B cell (primary cell): ENCODE data around the gene MND1. TPM values are rescaled to one million over a fixed set of nuclear protein-coding genes. Genes with fewer than 3 reads are reported as not detected.

ENCODE experiments used
- ATAC-seq: fragments of 200-7000 bp; cut with Tn5 transposase; one replicate; pipeline ENCODE4 v1.10.0; 2021; ENCODE audit warnings: low read depth, mild to moderate bottlenecking, moderate number of reproducible peaks, moderate library complexity
- CTCF ChIA-PET: fragments of 350-600 bp; sonication (Branson Sonifier 250); formaldehyde crosslinking; loops from one replicate; lab custom pipeline; 2021; ENCODE audit warnings: antibody characterized with exemption, inconsistent platforms; lab: Charles Lee
- POLR2A ChIA-PET: fragments of 350-600 bp; sonication (Branson Sonifier 250); formaldehyde crosslinking; loops from one replicate; lab custom pipeline; 2021; ENCODE audit warnings: antibody characterized with exemption; lab: Charles Lee
- DNase-seq: peaks from one replicate; pipeline ENCODE4 v3.0.0; 2013
- H2AFZ ChIP-seq: 2 replicates; pipeline ENCODE4 v1.6.1; 2012; ENCODE audit warnings: mild to moderate bottlenecking, low read depth, low read length; ENCODE audit not compliant: insufficient read depth, poor library complexity, severe bottlenecking
- H3K27ac ChIP-seq, 2 donors: 1 replicate in 1 of 2; 2 replicates in 1 of 2; pipeline ENCODE4 v1.5.1; 2012 to 2013; ENCODE audit warnings: low read length in 2 of 2, mild to moderate bottlenecking in 2 of 2, moderate library complexity in 1 of 2
- H3K27me3 ChIP-seq, 4 experiments: fragments of 200-600 bp in 1 of 4; sonication (generic) in 1 of 4; replicated peaks in 1 of 4; 1 replicate in 2 of 4; 2 replicates in 2 of 4; pipeline versions ENCODE4 v1.6.1 to v1.7.0; 2013 to 2016; ENCODE audit warnings: low read length in 3 of 4, mild to moderate bottlenecking in 2 of 4, mixed read lengths in 1 of 4, moderate library complexity in 1 of 4; ENCODE audit not compliant: insufficient read depth in 4 of 4, control insufficient read depth in 3 of 4; ENCODE audit errors: control extremely low read depth in 1 of 4
- H3K36me3 ChIP-seq, 2 experiments: replicated peaks in 1 of 2; 1 replicate in 1 of 2; 2 replicates in 1 of 2; pipeline versions ENCODE4 v1.6.1 to v1.7.1; 2013; ENCODE audit warnings: low read length in 1 of 2; ENCODE audit not compliant: insufficient read depth in 2 of 2, control insufficient read depth in 1 of 2; ENCODE audit errors: control extremely low read depth in 1 of 2, extremely low read depth in 1 of 2
- H3K4me1 ChIP-seq, 2 donors: fragments of 200-600 bp in 1 of 2; sonication (generic) in 1 of 2; 1 replicate in 1 of 2; 2 replicates in 1 of 2; pipeline versions ENCODE4 v1.5.1 to v1.6.1; 2013 to 2017; ENCODE audit warnings: low read length in 2 of 2; ENCODE audit not compliant: control insufficient read depth in 2 of 2, insufficient read depth in 2 of 2
- H3K4me2 ChIP-seq: replicated peaks from 2 replicates; pipeline ENCODE3; 2012; ENCODE audit warnings: mild to moderate bottlenecking, low read depth, low read length; ENCODE audit not compliant: poor library complexity, severe bottlenecking
- H3K4me3 ChIP-seq, 5 experiments: fragments of 200-600 bp in 1 of 5; sonication (generic) in 1 of 5; 1 replicate in 3 of 5; 2 replicates in 2 of 5; pipeline versions ENCODE4 v1.5.1 to v1.7.0; 2011 to 2016; ENCODE audit warnings: low read length in 4 of 5, mild to moderate bottlenecking in 4 of 5, low read depth in 2 of 5, control low read depth in 1 of 5, moderate library complexity in 1 of 5; ENCODE audit not compliant: insufficient read depth in 1 of 5; ENCODE audit errors: control extremely low read depth in 1 of 5, extremely low read depth in 1 of 5
- H3K79me2 ChIP-seq: fragments of 200-600 bp; sonication (generic); one replicate; pipeline ENCODE4 v1.6.0; 2016; ENCODE audit warnings: low read length; ENCODE audit not compliant: control insufficient read depth, insufficient read depth
- H3K9ac ChIP-seq: fragments of 200-600 bp; sonication (generic); 2 replicates; pipeline ENCODE4 v1.6.1; 2017; ENCODE audit warnings: mild to moderate bottlenecking, low read length, moderate library complexity
- H3K9me3 ChIP-seq, 3 donors: one replicate each; pipeline versions ENCODE4 v1.6.1 to v1.7.1; 2013; ENCODE audit warnings: low read length in 2 of 3; ENCODE audit not compliant: control insufficient read depth in 2 of 3, insufficient read depth in 1 of 3; ENCODE audit errors: control extremely low read depth in 1 of 3
- H4K20me1 ChIP-seq: 2 replicates; pipeline ENCODE4 v1.6.0; 2012; ENCODE audit warnings: mild to moderate bottlenecking, low read length; ENCODE audit not compliant: insufficient read depth, control insufficient read depth, poor library complexity, severe bottlenecking
- H3K27ac Mint-ChIP-seq: one replicate; pipeline ENCODE4 v1.8.0; 2021; ENCODE audit warnings: mixed read lengths
- H3K27me3 Mint-ChIP-seq: one replicate; pipeline ENCODE4 v1.8.0; 2021; ENCODE audit warnings: mixed read lengths
- H3K4me1 Mint-ChIP-seq: one replicate; pipeline ENCODE4 v1.8.0; 2021; ENCODE audit warnings: mixed read lengths
- H3K4me3 Mint-ChIP-seq: one replicate; pipeline ENCODE4 v1.8.0; 2021; ENCODE audit warnings: mixed read lengths
- H3K9me3 Mint-ChIP-seq: one replicate; pipeline ENCODE4 v1.8.0; 2022; ENCODE audit warnings: mixed read lengths; ENCODE audit not compliant: insufficient read depth
- EZH2 ChIP-seq: IDR thresholded peaks from 2 replicates; pipeline ENCODE4 v1.6.1; 2012; ENCODE audit warnings: borderline replicate concordance, low read depth, mild to moderate bottlenecking, moderate library complexity, low read length; ENCODE audit not compliant: insufficient read depth, poor library complexity, severe bottlenecking
- WGBS: methylation state at CpG from one replicate; pipeline ENCODE4 v1.1.5; 2013; ENCODE audit warnings: missing lambda C conversion rate; ENCODE audit not compliant: insufficient coverage; 5-methylcytosine and 5-hydroxymethylcytosine counted together
- intact Hi-C: fragments of 100-400 bp; cut with micrococcal nuclease; formaldehyde crosslinking; loops from one replicate; pipeline ENCODE4 v1.10.0; 2022
- polyA plus RNA-seq: library from polyadenylated mRNA; depleted of rRNA; stranded (reverse); fragments of >200 nt; gene quantifications from 2 replicates; pipeline ENCODE4 v1.2.3, GENCODE V29; 2012
- total RNA-seq, 2 donors: library from RNA; stranded (reverse); fragments of 120-200 nt in 1 of 2; gene quantifications; 1 replicate in 1 of 2; 2 replicates in 1 of 2; pipeline versions ENCODE4 v1.2.3 to v1.2.4, GENCODE V29; 2013 to 2022
- TF ChIP-seq, protein P1 (sequence below): fragments of 200-600 bp; IDR thresholded peaks from one replicate; pipeline ENCODE4 v1.8.0; 2022; ENCODE audit warnings: antibody characterized with exemption, mild to moderate bottlenecking

MND1 gene
- total and polyA plus RNA-seq, 2 donors (not counting 1 experiment from before 2014, with no cell fraction given): not detected

GRCh38 chr4:153439831-153440230 lies 95.3 kb downstream of the MND1 start:
- Histone ChIP-seq H3K36me3 (no peaks in the 10 kb centered on the region), H3K9ac (peak overlapping the region; percentile 77), H3K4me2 (peak overlapping the region; percentile 83), H3K27me3 (no peaks in the 10 kb centered on the region), H4K20me1 (no peaks in the 10 kb centered on the region), H3K27ac (peak overlapping the region; percentile 93 to 97), H3K9me3 (peaks cover 0 to 6% (median 0%) of the 10 kb centered on the region in 3 donors), H2AFZ (peak overlapping the region; percentile 66), H3K4me3 (peak overlapping the region in 4 of 5 experiments; percentile 44 to 81 (median 54)), H3K4me1 (peaks cover 44 to 54% of the 10 kb centered on the region in 2 donors), H3K79me2 (peaks cover 29% of the 10 kb centered on the region)
- H3K9me3 Mint-ChIP-seq: no peaks in the 10 kb centered on the region
- DNase-seq (peak; percentile 44), ATAC-seq (no peak)
- ChIA-PET POLR2A (interaction anchor here (0.8 kb wide), 1 partner anchor 32 kb away, joined by 7 read pairs; no protein-coding TSS in a partner anchor), CTCF (interaction anchor here (2.0 kb wide), 1 partner anchor 26 kb away, joined by 15 read pairs; the partner anchor contains the start of gene TMEM131L)
- intact Hi-C loops: loop anchor here (1.0 kb wide), 2 partner anchors 27 to 95 kb away; no protein-coding TSS in a partner anchor
- no peaks in the 10 kb centered on the region for H3K27me3 Mint-ChIP-seq
- 60% methylated on average over 2 of the region's 9 CpGs for WGBS
- H3K4me1 Mint-ChIP-seq: peaks cover 54% of the 10 kb centered on the region
- H3K27ac Mint-ChIP-seq: peak overlapping the region; percentile 74
- peak overlapping the region; percentile 75 for H3K4me3 Mint-ChIP-seq
- TF ChIP-seq, protein P1, sequence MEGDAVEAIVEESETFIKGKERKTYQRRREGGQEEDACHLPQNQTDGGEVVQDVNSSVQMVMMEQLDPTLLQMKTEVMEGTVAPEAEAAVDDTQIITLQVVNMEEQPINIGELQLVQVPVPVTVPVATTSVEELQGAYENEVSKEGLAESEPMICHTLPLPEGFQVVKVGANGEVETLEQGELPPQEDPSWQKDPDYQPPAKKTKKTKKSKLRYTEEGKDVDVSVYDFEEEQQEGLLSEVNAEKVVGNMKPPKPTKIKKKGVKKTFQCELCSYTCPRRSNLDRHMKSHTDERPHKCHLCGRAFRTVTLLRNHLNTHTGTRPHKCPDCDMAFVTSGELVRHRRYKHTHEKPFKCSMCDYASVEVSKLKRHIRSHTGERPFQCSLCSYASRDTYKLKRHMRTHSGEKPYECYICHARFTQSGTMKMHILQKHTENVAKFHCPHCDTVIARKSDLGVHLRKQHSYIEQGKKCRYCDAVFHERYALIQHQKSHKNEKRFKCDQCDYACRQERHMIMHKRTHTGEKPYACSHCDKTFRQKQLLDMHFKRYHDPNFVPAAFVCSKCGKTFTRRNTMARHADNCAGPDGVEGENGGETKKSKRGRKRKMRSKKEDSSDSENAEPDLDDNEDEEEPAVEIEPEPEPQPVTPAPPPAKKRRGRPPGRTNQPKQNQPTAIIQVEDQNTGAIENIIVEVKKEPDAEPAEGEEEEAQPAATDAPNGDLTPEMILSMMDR: no peak
- no peak for TF ChIP-seq EZH2

- no peaks in the 10 kb centered on the region for H4K20me1 ChIP-seq
- H3K27ac Mint-ChIP-seq: peak overlapping the region; percentile 74
- peak overlapping the region; percentile 77 for H3K9ac ChIP-seq
- no peak overlapping the region for H2AFZ ChIP-seq
- ChIA-PET POLR2A (no interaction called here), CTCF (interaction anchor here (0.7 to 2.0 kb wide), 2 partner anchors 25 to 96 kb away, joined by 3 to 15 read pairs; partner anchors contain the start of gene TMEM131L)
- H3K9me3 Mint-ChIP-seq: no peaks in the 10 kb centered on the region
- peaks cover 44 to 54% of the 10 kb centered on the region in 2 donors for H3K4me1 ChIP-seq
- no peaks in the 10 kb centered on the region for H3K36me3 ChIP-seq
- peak; percentile 28 for ATAC-seq
- 0% methylated on average over 2 of the region's 6 CpGs for WGBS
- H3K79me2 ChIP-seq: peaks cover 23% of the 10 kb centered on the region
- TF ChIP-seq, protein P1: no peak
- TF ChIP-seq EZH2: no peak
- peaks cover 51% of the 10 kb centered on the region for H3K4me1 Mint-ChIP-seq
- intact Hi-C loops: no loop called here
- H3K4me3 Mint-ChIP-seq: peak overlapping the region; percentile 75
- H3K27ac ChIP-seq: peak overlapping the region; percentile 93 to 97
- H3K9me3 ChIP-seq: peaks cover 0 to 6% (median 0%) of the 10 kb centered on the region in 3 donors
- DNase-seq: peak; percentile 63
- no peaks in the 10 kb centered on the region for H3K27me3 Mint-ChIP-seq
- H3K4me3 ChIP-seq: peak overlapping the region in 2 of 5 experiments; percentile 8 to 81
- H3K4me2 ChIP-seq: peak overlapping the region; percentile 83
- H3K27me3 ChIP-seq: no peaks in the 10 kb centered on the region
These were observed 96.0 kb downstream of the MND1 start for GRCh38 chr4:153440475-153440874.
